Thoracic aorta (tissue), 2 donors: ENCODE data around the gene AAGAB. TPM values are rescaled to one million over a fixed set of nuclear protein-coding genes. Genes with fewer than 3 reads are reported as not detected.
A peak's percentile ranks its signal among the peaks of the same experiment; 100 is the strongest.

ENCODE experiments used
- ATAC-seq: fragments of 150-250 bp; one replicate; pipeline ENCODE4 v1.8.0; 2017; ENCODE audit warnings: low read depth; ENCODE audit not compliant: insufficient number of reproducible peaks, low FRiP score
- DNase-seq: peaks from one replicate; pipeline ENCODE4 v3.0.0-alpha.2; 2020; ENCODE audit warnings: low spot score
- H3K27ac ChIP-seq, 2 donors: fragments of 200-600 bp; sonication (generic); 1 replicate in 1 of 2; 2 replicates in 1 of 2; pipeline ENCODE4 v1.5.1; 2016; ENCODE audit warnings: mild to moderate bottlenecking in 2 of 2, moderate library complexity in 2 of 2
- H3K27me3 ChIP-seq: fragments of 200-600 bp; sonication (generic); replicated peaks from 2 replicates; pipeline ENCODE4 v1.6.0; 2016; ENCODE audit warnings: mild to moderate bottlenecking; ENCODE audit not compliant: insufficient read depth
- H3K36me3 ChIP-seq: fragments of 200-600 bp; sonication (generic); one replicate; pipeline ENCODE4 v1.5.1; 2016
- H3K4me1 ChIP-seq, 2 donors: fragments of 200-600 bp; sonication (generic); 1 replicate in 1 of 2; 2 replicates in 1 of 2; pipeline versions ENCODE4 v1.5.1 to v1.6.0; 2016; ENCODE audit warnings: low read depth in 2 of 2, mild to moderate bottlenecking in 1 of 2; ENCODE audit not compliant: control insufficient read depth in 1 of 2
- H3K4me3 ChIP-seq: fragments of 200-600 bp; sonication (generic); 2 replicates; pipeline ENCODE4 v1.5.1; 2016; ENCODE audit warnings: mild to moderate bottlenecking
- H3K9me3 ChIP-seq: fragments of 200-600 bp; sonication (generic); 2 replicates; pipeline ENCODE4 v1.5.1; 2016
- total RNA-seq, 2 donors: library from RNA; depleted of rRNA; stranded (reverse); fragments of >200 nt; gene quantifications; one replicate each; pipeline versions ENCODE4 v1.1.0 to v1.2.3, GENCODE V29; 2016
- TF ChIP-seq, protein P1 (sequence below): fragments of 200-600 bp; sonication (generic); IDR thresholded peaks from one replicate; pipeline ENCODE4 v1.5.1; 2019; ENCODE audit warnings: antibody characterized with exemption

AAGAB gene, protein sequence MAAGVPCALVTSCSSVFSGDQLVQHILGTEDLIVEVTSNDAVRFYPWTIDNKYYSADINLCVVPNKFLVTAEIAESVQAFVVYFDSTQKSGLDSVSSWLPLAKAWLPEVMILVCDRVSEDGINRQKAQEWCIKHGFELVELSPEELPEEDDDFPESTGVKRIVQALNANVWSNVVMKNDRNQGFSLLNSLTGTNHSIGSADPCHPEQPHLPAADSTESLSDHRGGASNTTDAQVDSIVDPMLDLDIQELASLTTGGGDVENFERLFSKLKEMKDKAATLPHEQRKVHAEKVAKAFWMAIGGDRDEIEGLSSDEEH
- total RNA-seq: 10 to 100 TPM; 26.0 to 26.7 TPM

DNA sequence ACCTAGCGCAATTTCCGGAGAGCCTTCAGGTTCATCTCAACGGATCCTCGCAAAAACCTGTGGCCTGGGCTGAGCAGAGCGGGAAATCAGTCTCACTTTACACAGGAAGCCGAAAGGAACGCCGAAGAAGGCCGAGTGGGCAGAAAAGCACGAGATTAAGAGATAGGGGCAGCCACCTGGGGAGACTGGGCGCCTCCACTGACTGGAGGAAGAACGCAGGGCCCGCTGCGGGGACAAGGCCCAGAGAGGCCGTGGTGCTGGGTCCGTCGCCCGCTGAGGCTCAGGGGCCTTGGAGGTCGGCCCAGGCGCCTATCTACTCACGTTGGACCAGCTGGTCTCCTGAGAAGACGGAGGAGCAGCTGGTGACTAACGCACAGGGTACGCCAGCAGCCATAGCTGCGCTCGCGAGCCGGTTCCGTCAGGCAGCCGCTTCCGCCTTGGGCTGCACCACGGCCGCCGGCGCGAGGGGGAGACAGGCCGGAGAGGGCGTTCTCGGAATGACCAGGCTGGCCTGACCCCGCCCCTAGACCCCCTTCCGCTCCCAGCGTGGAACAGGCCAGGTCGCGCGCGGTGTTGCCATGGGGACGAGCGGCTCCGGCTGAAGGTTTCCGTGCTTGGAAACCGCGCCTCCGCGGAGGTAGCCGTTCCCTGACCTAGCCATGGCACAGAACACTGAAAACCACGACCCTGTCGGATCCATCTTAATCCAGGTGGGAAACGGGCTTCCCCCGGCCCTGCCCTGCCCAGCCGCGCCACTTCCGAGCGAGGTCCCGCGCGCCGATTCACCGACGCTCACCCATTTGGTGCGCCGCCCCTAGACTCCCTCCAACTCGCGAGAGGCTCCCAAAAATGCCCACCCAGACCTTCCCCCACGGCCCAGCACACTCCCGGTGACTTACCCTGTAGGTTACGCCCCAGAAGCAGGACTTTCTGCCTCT lies at the start of gene AAGAB, which contains the start of gene IQCH:
AAGAB (minus strand) TSS at position 424 of the 938 bp plus-strand sequence; CDS start at position 394, 30 bp downstream.
IQCH (plus strand) TSS at position 549 of the 938 bp plus-strand sequence; CDS start at position 660, 111 bp downstream.
- Histone ChIP-seq H3K4me3 (peak within 1 kb of the TSS; percentile 76), H3K27me3 (no peaks in the 10 kb centered on the region), H3K9me3 (no peaks in the 10 kb centered on the region), H3K4me1 (peaks cover 5 to 13% of the 10 kb centered on the region in 2 donors), H3K27ac (peak within 1 kb of the TSS; percentile 81 to 98), H3K36me3 (no peaks in the 10 kb centered on the region)
- TF ChIP-seq, protein P1, sequence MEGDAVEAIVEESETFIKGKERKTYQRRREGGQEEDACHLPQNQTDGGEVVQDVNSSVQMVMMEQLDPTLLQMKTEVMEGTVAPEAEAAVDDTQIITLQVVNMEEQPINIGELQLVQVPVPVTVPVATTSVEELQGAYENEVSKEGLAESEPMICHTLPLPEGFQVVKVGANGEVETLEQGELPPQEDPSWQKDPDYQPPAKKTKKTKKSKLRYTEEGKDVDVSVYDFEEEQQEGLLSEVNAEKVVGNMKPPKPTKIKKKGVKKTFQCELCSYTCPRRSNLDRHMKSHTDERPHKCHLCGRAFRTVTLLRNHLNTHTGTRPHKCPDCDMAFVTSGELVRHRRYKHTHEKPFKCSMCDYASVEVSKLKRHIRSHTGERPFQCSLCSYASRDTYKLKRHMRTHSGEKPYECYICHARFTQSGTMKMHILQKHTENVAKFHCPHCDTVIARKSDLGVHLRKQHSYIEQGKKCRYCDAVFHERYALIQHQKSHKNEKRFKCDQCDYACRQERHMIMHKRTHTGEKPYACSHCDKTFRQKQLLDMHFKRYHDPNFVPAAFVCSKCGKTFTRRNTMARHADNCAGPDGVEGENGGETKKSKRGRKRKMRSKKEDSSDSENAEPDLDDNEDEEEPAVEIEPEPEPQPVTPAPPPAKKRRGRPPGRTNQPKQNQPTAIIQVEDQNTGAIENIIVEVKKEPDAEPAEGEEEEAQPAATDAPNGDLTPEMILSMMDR: no peak
- peak; percentile 91 for DNase-seq
- peak; percentile 93 for ATAC-seq

DNA sequence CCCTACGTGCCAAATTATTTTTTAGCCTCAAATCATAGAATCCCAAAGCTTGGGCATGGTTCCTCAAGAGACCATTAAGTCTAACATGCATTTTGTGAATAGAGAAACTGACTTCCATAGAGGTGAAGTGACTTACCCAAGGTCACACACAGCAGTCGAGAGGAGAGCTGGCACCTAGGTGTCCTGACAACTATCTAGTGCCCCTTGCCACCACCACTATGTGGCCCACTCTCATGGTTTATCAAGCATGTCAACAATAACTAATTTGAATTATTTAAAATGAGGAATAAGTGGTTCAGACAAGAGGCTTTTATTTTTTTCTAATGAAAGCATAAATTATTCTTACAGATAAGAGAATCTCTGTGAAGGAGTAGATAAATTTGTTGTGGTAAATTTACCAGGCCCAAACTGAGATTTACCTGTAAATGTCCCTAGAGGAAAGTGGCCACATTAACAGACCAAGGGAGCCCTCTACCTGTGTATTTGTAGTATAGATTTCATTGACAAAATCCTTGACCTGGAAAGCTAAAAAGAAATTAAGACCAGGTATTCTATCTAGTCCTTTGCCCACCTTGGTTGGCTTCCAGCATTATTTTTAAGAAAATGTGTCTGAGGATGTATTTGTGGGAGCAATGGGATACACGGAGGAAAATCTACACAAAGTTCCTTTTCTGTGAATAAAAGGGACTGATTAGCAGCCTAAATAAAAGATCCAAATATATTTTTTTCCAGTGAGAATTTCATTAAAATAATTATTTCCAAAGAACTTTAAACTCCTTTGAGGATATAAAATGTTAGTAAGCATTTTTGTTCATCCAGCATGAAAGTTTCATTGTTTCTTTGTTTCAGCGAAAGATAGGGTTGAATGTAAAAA lies 49.3 kb upstream of the AAGAB start:
- ATAC-seq: no peak
- H3K4me3 ChIP-seq: no peak overlapping the region
- H3K36me3 ChIP-seq: no peaks in the 10 kb centered on the region
- TF ChIP-seq, protein P1: peak; percentile 39
- DNase-seq: no peak
- no peaks in the 10 kb centered on the region for H3K4me1 ChIP-seq
- H3K27me3 ChIP-seq: no peaks in the 10 kb centered on the region
- H3K27ac ChIP-seq: no peak overlapping the region
- H3K9me3 ChIP-seq: no peaks in the 10 kb centered on the region

DNA sequence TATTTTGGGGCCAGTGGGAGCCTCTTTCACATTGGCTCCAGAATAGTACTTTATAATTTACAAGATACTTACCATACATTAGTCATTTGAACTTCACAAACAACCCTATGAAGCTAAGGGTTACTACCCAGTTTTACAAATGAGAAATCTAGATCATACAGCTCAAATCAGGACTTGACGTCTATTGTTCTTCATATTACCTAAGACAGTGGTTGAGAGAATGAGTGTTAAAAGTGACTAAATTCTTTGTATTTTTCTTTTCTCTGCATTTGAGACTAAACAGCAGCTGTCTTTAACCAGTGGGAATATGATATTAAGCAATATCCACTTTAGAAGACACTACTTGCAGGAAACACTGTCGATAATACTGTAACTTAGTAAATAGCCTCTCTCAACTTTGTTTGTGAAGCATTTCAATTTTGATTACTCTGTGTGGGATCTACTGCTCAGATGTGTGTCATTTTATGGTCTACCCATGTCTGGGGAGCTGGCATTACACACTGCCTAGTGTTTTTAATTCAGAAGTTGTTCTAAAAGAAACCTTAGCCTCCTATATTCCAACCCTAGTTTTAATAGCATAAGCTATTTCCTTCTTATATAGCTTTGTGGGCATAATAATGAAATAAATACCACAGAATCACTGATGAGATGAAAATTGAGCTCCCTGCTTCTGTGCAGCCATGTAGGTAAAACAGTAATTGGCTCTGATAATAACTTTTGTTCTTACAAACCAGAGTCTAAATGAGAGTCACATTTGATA lies 46.0 kb upstream of the AAGAB start:
- ATAC-seq (no peak), DNase-seq (no peak)
- no peak overlapping the region for H3K4me3 ChIP-seq
- no peak overlapping the region for H3K27ac ChIP-seq
- no peaks in the 10 kb centered on the region for H3K4me1 ChIP-seq
- no peaks in the 10 kb centered on the region for H3K9me3 ChIP-seq
- TF ChIP-seq, protein P1: no peak
- H3K27me3 ChIP-seq: no peaks in the 10 kb centered on the region
- no peaks in the 10 kb centered on the region for H3K36me3 ChIP-seq

DNA sequence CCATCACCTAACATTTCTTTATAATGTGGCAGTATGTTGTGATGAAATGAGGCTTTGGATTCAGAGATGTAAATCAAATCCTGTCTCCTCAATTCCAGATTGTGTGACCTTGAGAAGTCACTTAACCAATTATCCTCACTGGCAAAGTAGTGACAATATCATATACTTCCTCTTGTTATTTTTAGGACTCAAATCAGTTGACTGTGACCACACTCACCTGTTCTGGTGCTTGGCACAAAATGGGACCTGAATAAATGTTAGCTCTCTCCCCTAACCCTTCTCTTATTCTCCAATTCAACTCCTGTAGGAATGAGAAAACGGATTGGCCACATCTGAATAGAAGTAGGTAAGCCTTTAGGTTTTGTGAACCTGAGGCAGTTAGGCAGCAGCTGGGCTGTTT lies 42.2 kb upstream of the AAGAB start:
- no peak overlapping the region for H3K27ac ChIP-seq
- TF ChIP-seq, protein P1: no peak
- no peak for ATAC-seq

More for the DNA sequence above, 42.2 kb upstream of the AAGAB start:
- Histone ChIP-seq H3K4me3 (no peak overlapping the region), H3K27me3 (no peaks in the 10 kb centered on the region), H3K36me3 (no peaks in the 10 kb centered on the region), H3K9me3 (no peaks in the 10 kb centered on the region), H3K4me1 (no peaks in the 10 kb centered on the region)
- DNase-seq: no peak
